Gastroesophageal sphincter (tissue), 3 donors: ENCODE measurements around the gene CBLN3.

Experiments used
- EP300 ChIP-seq: sonication (generic); formaldehyde crosslinking; IDR thresholded peaks from one replicate; pipeline ENCODE4 v1.6.1; 2017; ENCODE audit warnings: antibody characterized with exemption, mild to moderate bottlenecking
- POLR2A ChIP-seq, 2 donors: fragments of 450-650 bp; IDR thresholded peaks; one replicate each; pipeline ENCODE4 v1.6.1; 2017; ENCODE audit warnings: antibody characterized with exemption in 2 of 2, mild to moderate bottlenecking in 2 of 2, moderate library complexity in 1 of 2
- TF ChIP-seq, protein P1 (sequence below), 4 experiments: fragments of 200-600 bp in 2 of 4; fragments of 450-650 bp in 2 of 4; sonication (generic) in 1 of 4; IDR thresholded peaks; one replicate each; pipeline ENCODE4 v1.5.1; 2017 to 2019; ENCODE audit warnings: antibody characterized with exemption in 4 of 4, mild to moderate bottlenecking in 2 of 4, moderate library complexity in 2 of 4

DNA sequence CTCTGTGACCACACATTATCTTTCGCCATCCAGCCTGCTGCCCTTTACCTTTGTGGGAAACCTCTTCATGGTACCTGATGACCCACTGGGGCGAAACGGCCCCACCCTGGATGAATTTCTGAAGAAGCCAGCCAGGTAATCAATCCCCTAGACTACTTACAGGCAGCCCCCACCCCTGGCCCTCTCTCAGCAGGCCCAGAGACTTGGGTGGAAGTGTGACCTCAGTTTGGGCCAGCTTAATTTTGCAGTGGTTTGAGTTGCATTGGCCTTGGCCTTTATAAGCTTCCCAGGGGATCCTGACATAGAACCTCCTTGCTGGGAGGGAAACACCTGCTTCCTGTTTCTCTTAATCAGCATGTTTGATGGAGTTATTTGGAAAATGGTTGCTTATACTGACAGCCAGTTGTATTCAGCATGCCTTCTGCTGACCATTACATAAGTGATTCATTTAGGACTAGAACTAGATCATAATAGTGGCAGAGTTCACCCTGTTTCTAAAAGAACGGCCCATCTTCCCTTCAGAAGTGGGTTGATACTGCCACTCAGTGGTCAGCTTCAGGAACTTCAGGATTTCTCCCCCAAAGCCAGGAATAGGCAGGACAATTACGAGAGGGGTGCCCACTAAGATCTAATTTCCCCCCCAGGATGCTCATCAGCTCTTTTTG, 7.0 kb upstream of the CBLN3 start:
- TF ChIP-seq, protein P1, sequence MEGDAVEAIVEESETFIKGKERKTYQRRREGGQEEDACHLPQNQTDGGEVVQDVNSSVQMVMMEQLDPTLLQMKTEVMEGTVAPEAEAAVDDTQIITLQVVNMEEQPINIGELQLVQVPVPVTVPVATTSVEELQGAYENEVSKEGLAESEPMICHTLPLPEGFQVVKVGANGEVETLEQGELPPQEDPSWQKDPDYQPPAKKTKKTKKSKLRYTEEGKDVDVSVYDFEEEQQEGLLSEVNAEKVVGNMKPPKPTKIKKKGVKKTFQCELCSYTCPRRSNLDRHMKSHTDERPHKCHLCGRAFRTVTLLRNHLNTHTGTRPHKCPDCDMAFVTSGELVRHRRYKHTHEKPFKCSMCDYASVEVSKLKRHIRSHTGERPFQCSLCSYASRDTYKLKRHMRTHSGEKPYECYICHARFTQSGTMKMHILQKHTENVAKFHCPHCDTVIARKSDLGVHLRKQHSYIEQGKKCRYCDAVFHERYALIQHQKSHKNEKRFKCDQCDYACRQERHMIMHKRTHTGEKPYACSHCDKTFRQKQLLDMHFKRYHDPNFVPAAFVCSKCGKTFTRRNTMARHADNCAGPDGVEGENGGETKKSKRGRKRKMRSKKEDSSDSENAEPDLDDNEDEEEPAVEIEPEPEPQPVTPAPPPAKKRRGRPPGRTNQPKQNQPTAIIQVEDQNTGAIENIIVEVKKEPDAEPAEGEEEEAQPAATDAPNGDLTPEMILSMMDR (IDR thresholded peaks at IDR 0.05) = peak; percentile 81 to 88 (median 86)
- TF ChIP-seq EP300 (no peak), POLR2A (IDR thresholded peaks at IDR 0.05) (no peak)
